A549 treated with dexamethasone at 1 μM for 4 hours (cell line): ENCODE measurements around the gene DYNC1I2. TPM values are rescaled to one million over a fixed set of nuclear protein-coding genes. Genes with fewer than 3 reads are reported as not detected.

Source experiments
- total RNA-seq: library from RNA; stranded (reverse); fragments of 200-300 nt; extraction: Qiagen RNA extraction; gene quantifications from 5 replicates; pipeline ENCODE4 v1.2.3, GENCODE V29; 2022

Gene DYNC1I2
- 66.9 to 78.5 TPM (median 76.0 TPM) in 5 replicates for total RNA-seq

GRCh38 chr2:171687287-171688128, at the start of gene DYNC1I2:
DYNC1I2 (plus strand) TSS chr2:171687469; CDS start chr2:171690156, 2,687 bp downstream.

Other genes with a start within 250 kb of the DYNC1I2 start
- 26.2 to 35.1 TPM (median 33.0 TPM) in 5 replicates for gene CYBRD1, start 165.0 kb upstream of the DYNC1I2 start, total RNA-seq
- gene SLC25A12, start 206.8 kb downstream of the DYNC1I2 start, total RNA-seq = 13.0 to 15.0 TPM (median 14.4 TPM) in 5 replicates
- gene HAT1, start 235.0 kb downstream of the DYNC1I2 start, total RNA-seq = 71.9 to 84.8 TPM (median 73.2 TPM) in 5 replicates